ENCODE results near the gene CACNA1E.

Gene CACNA1E

GRCh38 chr1:181674617-181675016 is 191.3 kb downstream of the CACNA1E start:
- Histone ChIP-seq H3K4me1 (ENCODE audit: control insufficient read depth, insufficient read depth, low read length) (no peaks in the 10 kb centered on the region), H3K9ac (ENCODE audit: low read depth, low read length) (no peak overlapping the region), H3K9me3 (ENCODE audit: control insufficient read depth, insufficient read depth, low read length) (no peaks in the 10 kb centered on the region), H3K36me3 (ENCODE audit: control insufficient read depth, insufficient read depth, low read length) (no peaks in the 10 kb centered on the region), H3K4me3 (ENCODE audit: low read depth, low read length) (no peak overlapping the region), H3K27me3 (ENCODE audit: control insufficient read depth, insufficient read depth, low read length) (no peaks in the 10 kb centered on the region)

- H3K27me3 ChIP-seq (ENCODE audit: control insufficient read depth, insufficient read depth, low read length) = no peaks in the 10 kb centered on the region
- H3K9me3 ChIP-seq (ENCODE audit: control insufficient read depth, insufficient read depth, low read length) = no peaks in the 10 kb centered on the region
- H3K4me3 ChIP-seq (ENCODE audit: low read depth, low read length) = no peak overlapping the region
- no peaks in the 10 kb centered on the region for H3K36me3 ChIP-seq (ENCODE audit: control insufficient read depth, insufficient read depth, low read length)
- H3K4me1 ChIP-seq (ENCODE audit: control insufficient read depth, insufficient read depth, low read length) = no peaks in the 10 kb centered on the region
- no peak overlapping the region for H3K9ac ChIP-seq (ENCODE audit: low read depth, low read length)
These were observed 192.0 kb downstream of the CACNA1E start for GRCh38 chr1:181675091-181675917.

GRCh38 chr1:181675918-181676190 is 192.5 kb downstream of the CACNA1E start:
- Histone ChIP-seq H3K27me3 (ENCODE audit: control insufficient read depth, insufficient read depth, low read length) (no peaks in the 10 kb centered on the region), H3K4me3 (ENCODE audit: low read depth, low read length) (no peak overlapping the region), H3K9me3 (ENCODE audit: control insufficient read depth, insufficient read depth, low read length) (no peaks in the 10 kb centered on the region), H3K9ac (ENCODE audit: low read depth, low read length) (no peak overlapping the region), H3K4me1 (ENCODE audit: control insufficient read depth, insufficient read depth, low read length) (no peaks in the 10 kb centered on the region), H3K36me3 (ENCODE audit: control insufficient read depth, insufficient read depth, low read length) (no peaks in the 10 kb centered on the region)

GRCh38 chr1:181676269-181676668 is 193.0 kb downstream of the CACNA1E start:
- Histone ChIP-seq H3K4me1 (ENCODE audit: control insufficient read depth, insufficient read depth, low read length) (no peaks in the 10 kb centered on the region), H3K27me3 (ENCODE audit: control insufficient read depth, insufficient read depth, low read length) (no peaks in the 10 kb centered on the region), H3K36me3 (ENCODE audit: control insufficient read depth, insufficient read depth, low read length) (no peaks in the 10 kb centered on the region)

GRCh38 chr1:181680332-181680731 is 197.0 kb downstream of the CACNA1E start:
- H3K9ac ChIP-seq (ENCODE audit: low read depth, low read length) = no peak overlapping the region
- H3K4me1 ChIP-seq (ENCODE audit: control insufficient read depth, insufficient read depth, low read length) = no peaks in the 10 kb centered on the region
- no peak overlapping the region for H3K4me3 ChIP-seq (ENCODE audit: low read depth, low read length)
- H3K27me3 ChIP-seq (ENCODE audit: control insufficient read depth, insufficient read depth, low read length) = no peaks in the 10 kb centered on the region
- H3K9me3 ChIP-seq (ENCODE audit: control insufficient read depth, insufficient read depth, low read length) = no peaks in the 10 kb centered on the region
- no peaks in the 10 kb centered on the region for H3K36me3 ChIP-seq (ENCODE audit: control insufficient read depth, insufficient read depth, low read length)

More at GRCh38 chr1:181676269-181676668, 193.0 kb downstream of the CACNA1E start:
- H3K9me3 ChIP-seq (ENCODE audit: control insufficient read depth, insufficient read depth, low read length) = no peaks in the 10 kb centered on the region
- no peak overlapping the region for H3K4me3 ChIP-seq (ENCODE audit: low read depth, low read length)
- H3K9ac ChIP-seq (ENCODE audit: low read depth, low read length) = no peak overlapping the region

- H3K36me3 ChIP-seq (ENCODE audit: control insufficient read depth, insufficient read depth, low read length) = no peaks in the 10 kb centered on the region
- H3K27me3 ChIP-seq (ENCODE audit: control insufficient read depth, insufficient read depth, low read length) = no peaks in the 10 kb centered on the region
- H3K9me3 ChIP-seq (ENCODE audit: control insufficient read depth, insufficient read depth, low read length) = no peaks in the 10 kb centered on the region
- H3K4me3 ChIP-seq (ENCODE audit: low read depth, low read length) = no peak overlapping the region
- no peaks in the 10 kb centered on the region for H3K4me1 ChIP-seq (ENCODE audit: control insufficient read depth, insufficient read depth, low read length)
- no peak overlapping the region for H3K9ac ChIP-seq (ENCODE audit: low read depth, low read length)
These were observed 197.6 kb downstream of the CACNA1E start for GRCh38 chr1:181680871-181681270.

GRCh38 chr1:181685211-181685610 is 201.9 kb downstream of the CACNA1E start:
- Histone ChIP-seq H3K27me3 (ENCODE audit: control insufficient read depth, insufficient read depth, low read length) (no peaks in the 10 kb centered on the region), H3K36me3 (ENCODE audit: control insufficient read depth, insufficient read depth, low read length) (no peaks in the 10 kb centered on the region), H3K4me1 (ENCODE audit: control insufficient read depth, insufficient read depth, low read length) (no peaks in the 10 kb centered on the region), H3K4me3 (ENCODE audit: low read depth, low read length) (no peak overlapping the region), H3K9ac (ENCODE audit: low read depth, low read length) (no peak overlapping the region), H3K9me3 (ENCODE audit: control insufficient read depth, insufficient read depth, low read length) (no peaks in the 10 kb centered on the region)

- H3K9ac ChIP-seq (ENCODE audit: low read depth, low read length) = no peak overlapping the region
- H3K9me3 ChIP-seq (ENCODE audit: control insufficient read depth, insufficient read depth, low read length) = no peaks in the 10 kb centered on the region
- H3K4me1 ChIP-seq (ENCODE audit: control insufficient read depth, insufficient read depth, low read length) = no peaks in the 10 kb centered on the region
- no peaks in the 10 kb centered on the region for H3K36me3 ChIP-seq (ENCODE audit: control insufficient read depth, insufficient read depth, low read length)
- H3K27me3 ChIP-seq (ENCODE audit: control insufficient read depth, insufficient read depth, low read length) = no peaks in the 10 kb centered on the region
- H3K4me3 ChIP-seq (ENCODE audit: low read depth, low read length) = no peak overlapping the region
These were observed 218.6 kb downstream of the CACNA1E start for GRCh38 chr1:181701891-181702290.

GRCh38 chr1:181704546-181704945 is 221.2 kb downstream of the CACNA1E start:
- no peak overlapping the region for H3K4me3 ChIP-seq (ENCODE audit: low read depth, low read length)
- no peaks in the 10 kb centered on the region for H3K27me3 ChIP-seq (ENCODE audit: control insufficient read depth, insufficient read depth, low read length)
- no peak overlapping the region for H3K9ac ChIP-seq (ENCODE audit: low read depth, low read length)
- no peaks in the 10 kb centered on the region for H3K4me1 ChIP-seq (ENCODE audit: control insufficient read depth, insufficient read depth, low read length)
- no peaks in the 10 kb centered on the region for H3K9me3 ChIP-seq (ENCODE audit: control insufficient read depth, insufficient read depth, low read length)
- H3K36me3 ChIP-seq (ENCODE audit: control insufficient read depth, insufficient read depth, low read length) = no peaks in the 10 kb centered on the region

GRCh38 chr1:181711820-181712219 is 228.5 kb downstream of the CACNA1E start:
- H3K27me3 ChIP-seq (ENCODE audit: control insufficient read depth, insufficient read depth, low read length) = no peaks in the 10 kb centered on the region
- H3K4me1 ChIP-seq (ENCODE audit: control insufficient read depth, insufficient read depth, low read length) = peaks cover 4% of the 10 kb centered on the region
- H3K36me3 ChIP-seq (ENCODE audit: control insufficient read depth, insufficient read depth, low read length) = no peaks in the 10 kb centered on the region
- no peaks in the 10 kb centered on the region for H3K9me3 ChIP-seq (ENCODE audit: control insufficient read depth, insufficient read depth, low read length)
- no peak overlapping the region for H3K4me3 ChIP-seq (ENCODE audit: low read depth, low read length)
- no peak overlapping the region for H3K9ac ChIP-seq (ENCODE audit: low read depth, low read length)

- Histone ChIP-seq H3K4me3 (ENCODE audit: low read depth, low read length) (no peak overlapping the region), H3K9me3 (ENCODE audit: control insufficient read depth, insufficient read depth, low read length) (no peaks in the 10 kb centered on the region), H3K27me3 (ENCODE audit: control insufficient read depth, insufficient read depth, low read length) (no peaks in the 10 kb centered on the region), H3K36me3 (ENCODE audit: control insufficient read depth, insufficient read depth, low read length) (no peaks in the 10 kb centered on the region), H3K4me1 (ENCODE audit: control insufficient read depth, insufficient read depth, low read length) (peaks cover 4% of the 10 kb centered on the region), H3K9ac (ENCODE audit: low read depth, low read length) (no peak overlapping the region)
These were observed 229.4 kb downstream of the CACNA1E start for GRCh38 chr1:181712711-181713110.

GRCh38 chr1:181714428-181714827 is 231.1 kb downstream of the CACNA1E start:
- Histone ChIP-seq H3K9me3 (ENCODE audit: control insufficient read depth, insufficient read depth, low read length) (no peaks in the 10 kb centered on the region), H3K4me1 (ENCODE audit: control insufficient read depth, insufficient read depth, low read length) (peaks cover 6% of the 10 kb centered on the region), H3K27me3 (ENCODE audit: control insufficient read depth, insufficient read depth, low read length) (no peaks in the 10 kb centered on the region), H3K36me3 (ENCODE audit: control insufficient read depth, insufficient read depth, low read length) (no peaks in the 10 kb centered on the region), H3K9ac (ENCODE audit: low read depth, low read length) (no peak overlapping the region), H3K4me3 (ENCODE audit: low read depth, low read length) (no peak overlapping the region)

Measured in iPS-15b (cell line).